Vagina (tissue), 2 donors: Measurements from ENCODE around the gene PTPRN2.

Source experiments
- POLR2A ChIP-seq, 2 donors: fragments of 450-650 bp; IDR thresholded peaks; one replicate each; pipeline ENCODE4 v1.6.1; 2017; ENCODE audit warnings: antibody characterized with exemption in 2 of 2, mild to moderate bottlenecking in 2 of 2, moderate library complexity in 2 of 2
- POLR2AphosphoS5 ChIP-seq, 2 donors: sonication (generic); formaldehyde crosslinking; IDR thresholded peaks; one replicate each; pipeline ENCODE4 v1.9.0; 2017; ENCODE audit warnings: antibody characterized with exemption in 2 of 2, mild to moderate bottlenecking in 2 of 2, low read depth in 1 of 2; ENCODE audit not compliant: insufficient read depth in 1 of 2

GRCh38 chr7:157780312-157780711 lies 807.3 kb downstream of the PTPRN2 start:
- no peak for TF ChIP-seq POLR2A (IDR thresholded peaks at IDR 0.05)
- no peak for TF ChIP-seq POLR2AphosphoS5 (IDR thresholded peaks at IDR 0.05; ENCODE audit: insufficient read depth in 1 of 2, low read depth in 1 of 2)
